ENCODE results near the gene KIRREL3.

Gene KIRREL3

DNA sequence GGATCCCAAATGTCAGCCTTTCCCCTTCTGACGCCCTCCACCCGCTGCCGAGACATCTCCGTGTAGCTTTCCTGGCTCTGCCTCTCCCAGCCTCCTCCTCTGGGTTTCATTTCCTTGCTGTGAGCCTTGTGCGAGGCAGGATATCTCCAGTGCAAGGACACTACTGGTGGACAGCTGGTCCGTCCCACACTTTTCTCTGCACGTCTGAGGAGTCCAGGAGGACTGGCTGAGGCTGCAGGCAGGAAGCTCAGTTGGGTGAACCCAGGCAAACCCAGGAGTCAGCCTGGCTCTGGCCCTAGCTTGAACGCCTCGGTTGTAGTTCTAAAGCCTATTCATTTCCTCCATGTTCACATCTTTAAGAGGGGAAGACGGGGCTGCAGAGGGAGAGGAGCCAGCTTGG is 499.6 kb downstream of the KIRREL3 start:
- no peak overlapping the region for H3K4me3 ChIP-seq (ENCODE audit: low read length)
- TF ChIP-seq, protein P1, sequence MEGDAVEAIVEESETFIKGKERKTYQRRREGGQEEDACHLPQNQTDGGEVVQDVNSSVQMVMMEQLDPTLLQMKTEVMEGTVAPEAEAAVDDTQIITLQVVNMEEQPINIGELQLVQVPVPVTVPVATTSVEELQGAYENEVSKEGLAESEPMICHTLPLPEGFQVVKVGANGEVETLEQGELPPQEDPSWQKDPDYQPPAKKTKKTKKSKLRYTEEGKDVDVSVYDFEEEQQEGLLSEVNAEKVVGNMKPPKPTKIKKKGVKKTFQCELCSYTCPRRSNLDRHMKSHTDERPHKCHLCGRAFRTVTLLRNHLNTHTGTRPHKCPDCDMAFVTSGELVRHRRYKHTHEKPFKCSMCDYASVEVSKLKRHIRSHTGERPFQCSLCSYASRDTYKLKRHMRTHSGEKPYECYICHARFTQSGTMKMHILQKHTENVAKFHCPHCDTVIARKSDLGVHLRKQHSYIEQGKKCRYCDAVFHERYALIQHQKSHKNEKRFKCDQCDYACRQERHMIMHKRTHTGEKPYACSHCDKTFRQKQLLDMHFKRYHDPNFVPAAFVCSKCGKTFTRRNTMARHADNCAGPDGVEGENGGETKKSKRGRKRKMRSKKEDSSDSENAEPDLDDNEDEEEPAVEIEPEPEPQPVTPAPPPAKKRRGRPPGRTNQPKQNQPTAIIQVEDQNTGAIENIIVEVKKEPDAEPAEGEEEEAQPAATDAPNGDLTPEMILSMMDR (conservative IDR thresholded peaks at IDR 0.05; ENCODE audit: low read length) = no peak
- DNase-seq (ENCODE audit: low read depth) = no peak

- DNase-seq (ENCODE audit: low read depth) = no peak
- TF ChIP-seq, protein P1 (conservative IDR thresholded peaks at IDR 0.05; ENCODE audit: low read length) = no peak
- H3K4me3 ChIP-seq (ENCODE audit: low read length) = no peak overlapping the region
Measured at GRCh38 chr11:126499131-126499752, 501.3 kb downstream of the KIRREL3 start.

- DNase-seq (ENCODE audit: low read depth) = no peak
- TF ChIP-seq, protein P1 (conservative IDR thresholded peaks at IDR 0.05; ENCODE audit: low read length) = no peak
- no peak overlapping the region for H3K4me3 ChIP-seq (ENCODE audit: low read length)
Measured at GRCh38 chr11:126498281-126498680, 502.3 kb downstream of the KIRREL3 start.

DNA sequence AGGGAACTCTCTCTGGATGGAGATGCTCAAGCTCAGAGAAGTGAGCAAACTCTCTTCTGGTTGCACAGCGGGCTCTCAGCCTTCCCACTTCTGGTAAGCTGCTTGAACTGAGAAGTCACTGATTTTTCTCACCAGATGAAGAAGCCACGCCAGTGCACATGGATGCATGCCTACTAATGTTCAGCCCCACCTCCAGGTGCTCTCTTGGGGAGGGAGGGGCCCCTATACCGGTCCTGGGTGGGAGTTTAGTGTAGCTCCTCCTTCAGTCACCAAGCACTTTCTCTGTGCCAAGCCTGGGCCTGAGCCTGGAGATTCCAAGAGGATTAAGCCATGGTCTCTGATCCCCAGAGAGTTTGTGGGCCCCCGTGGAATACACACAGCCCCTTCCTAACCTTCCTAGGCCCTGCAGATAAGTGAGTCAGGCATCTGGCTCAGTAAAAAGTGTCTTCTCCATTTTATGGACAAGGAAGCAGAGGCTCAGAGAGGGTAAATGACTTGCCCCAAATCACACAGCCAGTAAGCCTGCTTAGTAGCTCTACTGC is 502.9 kb downstream of the KIRREL3 start:
- H3K4me3 ChIP-seq (ENCODE audit: low read length) = no peak overlapping the region
- DNase-seq (ENCODE audit: low read depth) = peak; percentile 33
- TF ChIP-seq, protein P1 (conservative IDR thresholded peaks at IDR 0.05; ENCODE audit: low read length) = no peak

DNA sequence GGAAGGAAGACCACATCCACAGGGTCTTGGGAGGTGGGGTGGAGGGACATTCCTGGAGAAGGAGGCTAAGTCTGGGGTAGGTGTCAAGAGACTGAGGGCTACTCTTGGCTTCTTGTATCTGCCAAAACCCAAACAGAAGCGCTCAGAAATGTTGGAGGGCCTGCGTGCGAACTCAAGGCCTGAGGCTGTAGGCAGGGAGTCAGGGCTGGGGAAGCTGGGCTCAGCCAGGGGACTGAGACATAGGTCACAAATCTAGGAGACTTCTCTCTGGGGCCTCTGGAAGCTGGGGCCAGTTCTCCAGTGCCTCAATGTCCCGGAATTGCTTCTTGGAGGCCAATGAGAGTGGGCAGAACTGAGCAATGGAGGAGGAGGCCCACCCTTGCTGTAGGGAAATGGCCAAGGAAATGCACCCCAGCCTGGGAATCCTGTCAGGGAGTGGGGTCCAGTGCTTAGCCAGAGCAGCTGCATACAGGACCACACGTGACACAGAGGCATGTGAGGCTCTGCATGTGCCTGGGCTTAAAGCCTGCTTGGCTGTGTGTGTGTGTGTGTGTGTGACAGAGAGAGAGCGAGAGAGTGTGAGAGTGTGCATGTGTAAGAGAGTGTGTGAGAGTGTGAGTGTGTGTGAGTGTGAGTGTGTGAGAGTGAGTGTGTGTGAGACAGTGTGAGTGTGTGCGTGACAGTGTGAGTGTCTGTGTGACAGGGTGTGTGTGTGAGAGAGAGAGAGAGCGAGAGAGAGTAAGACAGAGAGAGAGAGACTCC is 503.8 kb downstream of the KIRREL3 start:
- H3K4me3 ChIP-seq (ENCODE audit: low read length) = no peak overlapping the region
- TF ChIP-seq, protein P1 (conservative IDR thresholded peaks at IDR 0.05; ENCODE audit: low read length) = no peak
- no peak for DNase-seq (ENCODE audit: low read depth)

DNA sequence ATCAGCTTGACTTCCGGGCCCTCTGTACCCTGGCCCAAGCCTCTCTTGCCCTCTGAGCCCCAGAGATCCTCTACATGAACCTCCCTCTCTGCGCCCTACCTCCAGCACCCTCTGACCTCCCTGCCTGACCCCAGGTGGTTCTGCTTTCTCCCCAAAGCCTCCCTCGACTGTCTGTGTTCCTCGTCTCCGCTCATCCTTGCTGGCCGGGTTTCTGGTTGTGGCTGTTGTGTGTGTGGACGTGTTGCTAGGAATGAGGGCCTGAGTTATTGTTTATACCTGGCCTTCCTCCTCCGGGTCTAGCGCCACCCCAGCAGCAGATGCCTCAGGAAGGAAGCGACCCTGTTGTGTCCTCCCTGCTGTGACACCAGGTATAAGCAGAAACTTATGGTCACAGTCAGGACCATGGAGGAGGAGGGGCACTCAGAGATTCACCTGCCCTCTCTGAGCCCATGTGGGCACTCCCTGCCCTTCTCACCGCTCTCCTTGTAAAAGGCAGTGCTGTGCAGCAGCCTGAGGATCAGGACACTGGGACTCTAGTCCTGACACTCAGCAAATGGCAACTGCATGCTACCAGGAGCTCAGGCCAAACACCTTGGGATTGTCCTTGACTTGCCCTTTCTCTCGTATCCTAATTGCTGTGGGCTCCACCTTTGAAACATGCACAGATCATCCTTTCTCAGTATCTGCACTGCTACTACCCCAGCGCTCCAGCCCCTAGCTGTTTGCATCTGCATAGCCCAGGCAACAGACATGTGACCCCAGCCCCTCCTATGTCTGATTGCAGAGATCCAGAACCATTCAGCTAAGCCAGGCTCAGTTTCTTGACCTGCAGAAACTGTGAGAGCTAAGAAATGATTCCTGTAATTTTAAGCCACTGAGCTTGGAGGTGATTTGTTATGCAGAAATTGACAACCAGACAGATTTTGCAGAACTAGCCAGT is 505.0 kb downstream of the KIRREL3 start:
- H3K4me3 ChIP-seq (ENCODE audit: low read length) = no peak overlapping the region
- TF ChIP-seq, protein P1 (conservative IDR thresholded peaks at IDR 0.05; ENCODE audit: low read length) = no peak
- no peak for DNase-seq (ENCODE audit: low read depth)

Data from AG10803 (cell line).